Natural killer cell treated with Interleukin-12 subunit alpha and Interleukin-12 subunit beta and Interleukin-15 and Interleukin-18, amount 100 ng/mL, for 72 hours (primary cell): Measurements from ENCODE around the gene CHST13. TPM values are rescaled to one million over a fixed set of nuclear protein-coding genes. Genes with fewer than 3 reads are reported as not detected.
A peak's percentile ranks its signal among the peaks of the same experiment; 100 is the strongest.

ENCODE experiments used
- ATAC-seq, 2 donors: fragments of 150-1000 bp; cut with Tn5 transposase in 1 of 2; sonication (Bioruptor Pico), chemical (Tn5 transposase) in 1 of 2; 2 replicates each; pipeline ENCODE4 v1.10.0; 2021
- DNase-seq: peaks from one replicate; pipeline ENCODE4 v3.0.0; 2022; ENCODE audit warnings: low spot score
- H3K27ac Mint-ChIP-seq, 2 donors: 1 replicate in 1 of 2; 2 replicates in 1 of 2; pipeline ENCODE4 v1.8.0; 2022; ENCODE audit warnings: mixed read lengths in 2 of 2, mild to moderate bottlenecking in 1 of 2, moderate library complexity in 1 of 2
- H3K27me3 Mint-ChIP-seq, 2 donors: 1 replicate in 1 of 2; 2 replicates in 1 of 2; pipeline ENCODE4 v1.8.0; 2022; ENCODE audit warnings: mixed read lengths in 2 of 2
- H3K36me3 Mint-ChIP-seq: one replicate; pipeline ENCODE4 v1.8.0; 2022; ENCODE audit warnings: mixed read lengths
- H3K4me1 Mint-ChIP-seq, 2 donors: 1 replicate in 1 of 2; 2 replicates in 1 of 2; pipeline ENCODE4 v1.8.0; 2022; ENCODE audit warnings: low read depth in 2 of 2, mixed read lengths in 2 of 2, mild to moderate bottlenecking in 1 of 2
- H3K4me3 Mint-ChIP-seq: one replicate; pipeline ENCODE4 v1.8.0; 2022; ENCODE audit warnings: mixed read lengths
- H3K9me3 Mint-ChIP-seq: 2 replicates; pipeline ENCODE4 v1.8.0; 2022; ENCODE audit warnings: mixed read lengths
- total RNA-seq, 2 donors: library from RNA; stranded (reverse); gene quantifications; one replicate each; pipeline ENCODE4 v1.2.3, GENCODE V29; 2022

The CHST13 gene
- total RNA-seq, 2 donors from 2014 or later = 0.98 TPM; not detected in 1

- Mint-ChIP-seq H3K27me3 (peaks cover 8 to 19% of the 10 kb centered on the region in 2 donors), H3K4me1 (no peaks in the 10 kb centered on the region), H3K27ac (no peak overlapping the region), H3K4me3 (no peak overlapping the region), H3K36me3 (peaks cover 8% of the 10 kb centered on the region), H3K9me3 (peaks cover 3% of the 10 kb centered on the region)
- ATAC-seq = peak; percentile 8 to 29
- peak; percentile 26 for DNase-seq
Observed at GRCh38 chr3:126557415-126557745, 33.4 kb downstream of the CHST13 start.

GRCh38 chr3:126557761-126558160, 33.8 kb downstream of the CHST13 start:
- peaks cover 9 to 22% of the 10 kb centered on the region in 2 donors for H3K27me3 Mint-ChIP-seq
- H3K36me3 Mint-ChIP-seq = peaks cover 8% of the 10 kb centered on the region
- no peak overlapping the region for H3K27ac Mint-ChIP-seq
- no peak for DNase-seq
- H3K4me3 Mint-ChIP-seq = no peak overlapping the region
- peak; percentile 3 to 28 for ATAC-seq
- no peaks in the 10 kb centered on the region for H3K4me1 Mint-ChIP-seq
- H3K9me3 Mint-ChIP-seq = peaks cover 3% of the 10 kb centered on the region

- peaks cover 3% of the 10 kb centered on the region for H3K9me3 Mint-ChIP-seq
- H3K4me3 Mint-ChIP-seq = no peak within 1 kb of the TSS
- peak; percentile 35 for DNase-seq
- H3K36me3 Mint-ChIP-seq = peaks cover 8% of the 10 kb centered on the region
- H3K27ac Mint-ChIP-seq = no peak within 1 kb of the TSS
- H3K27me3 Mint-ChIP-seq = peaks cover 10 to 27% of the 10 kb centered on the region in 2 donors
- no peaks in the 10 kb centered on the region for H3K4me1 Mint-ChIP-seq
- peak in 1 of 2 donors; percentile 17 for ATAC-seq
Observed at GRCh38 chr3:126558336-126559071, 34.5 kb downstream of the CHST13 start, which contains the start of gene C3orf22. TSS of gene C3orf22 (minus strand) at chr3:126558932. CDS start at chr3:126553390, 5,542 bp downstream.

DNA sequence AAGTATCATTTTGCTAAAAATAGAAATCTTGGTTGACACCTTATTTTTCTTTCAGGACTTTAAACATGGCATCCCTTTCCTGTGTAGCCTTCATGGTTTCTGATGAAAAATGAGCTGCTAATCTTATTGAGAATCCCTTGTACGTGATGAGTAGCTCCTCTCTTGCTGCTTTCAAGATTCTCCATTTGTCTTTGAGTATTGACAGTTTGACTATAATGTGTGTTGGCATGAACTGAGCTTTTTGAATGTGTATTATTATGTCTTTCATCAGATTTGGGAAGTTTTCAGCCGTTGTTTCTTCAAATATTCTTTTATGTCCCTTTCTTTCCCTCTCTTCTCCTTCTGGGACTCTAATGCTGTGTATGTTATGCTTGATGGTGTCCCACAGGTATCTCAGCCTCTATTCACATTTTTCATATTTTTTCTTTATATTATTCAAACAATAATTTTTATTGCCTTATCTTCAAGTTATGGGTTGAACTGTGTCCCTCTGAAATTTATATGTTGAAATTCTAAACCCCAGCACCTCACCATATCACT, 38.9 kb downstream of the CHST13 start:
- no peak for ATAC-seq

GRCh38 chr3:126567696-126568438, 43.9 kb downstream of the CHST13 start:
- Mint-ChIP-seq H3K4me3 (no peak overlapping the region), H3K9me3 (no peaks in the 10 kb centered on the region), H3K36me3 (no peaks in the 10 kb centered on the region), H3K27me3 (peaks cover 11 to 23% of the 10 kb centered on the region in 2 donors), H3K4me1 (no peaks in the 10 kb centered on the region), H3K27ac (no peak overlapping the region)
- ATAC-seq = no peak
- DNase-seq = peak; percentile 31

More for the DNA sequence above, 38.9 kb downstream of the CHST13 start:
- Mint-ChIP-seq H3K27me3 (peaks cover 15 to 41% of the 10 kb centered on the region in 2 donors), H3K27ac (no peak overlapping the region), H3K4me3 (no peak overlapping the region), H3K9me3 (peaks cover 3% of the 10 kb centered on the region), H3K36me3 (peaks cover 8% of the 10 kb centered on the region), H3K4me1 (no peaks in the 10 kb centered on the region)
- DNase-seq = no peak

DNA sequence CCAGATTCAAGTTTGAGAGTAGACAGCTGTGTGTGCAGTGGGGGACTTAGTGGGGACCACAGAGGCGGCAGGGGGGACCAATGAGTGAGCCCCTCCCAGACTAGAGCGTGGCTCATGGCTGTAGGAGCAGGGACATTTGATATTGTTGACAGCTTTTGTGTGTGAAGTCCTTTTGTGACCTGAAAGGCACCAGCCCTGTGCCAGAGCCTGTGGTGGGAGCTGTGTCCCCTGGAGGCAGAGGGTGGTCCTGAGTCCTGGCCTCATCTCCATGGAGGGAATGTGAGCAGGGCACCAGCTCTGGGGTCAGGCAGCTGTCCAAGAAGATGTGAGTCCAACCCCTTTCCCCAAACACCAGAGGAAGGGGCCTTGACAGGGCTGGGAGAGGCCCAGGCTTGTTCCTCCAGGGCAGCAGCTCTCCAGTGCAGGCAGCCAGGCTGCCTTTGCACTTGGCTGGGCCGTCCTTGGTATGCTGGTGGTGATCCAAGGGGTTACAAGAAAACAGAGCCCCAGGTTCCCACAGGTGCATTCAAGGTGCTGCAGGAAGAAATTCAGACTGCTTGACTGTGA, 44.9 kb downstream of the CHST13 start:
- H3K4me3 Mint-ChIP-seq = no peak overlapping the region
- H3K4me1 Mint-ChIP-seq = no peaks in the 10 kb centered on the region
- peak; percentile 37 for DNase-seq
- peak in 1 of 2 donors; percentile 25 for ATAC-seq
- H3K27ac Mint-ChIP-seq = no peak overlapping the region
- H3K36me3 Mint-ChIP-seq = no peaks in the 10 kb centered on the region
- peaks cover 13 to 26% of the 10 kb centered on the region in 2 donors for H3K27me3 Mint-ChIP-seq
- no peaks in the 10 kb centered on the region for H3K9me3 Mint-ChIP-seq

- Mint-ChIP-seq H3K36me3 (no peaks in the 10 kb centered on the region), H3K9me3 (no peaks in the 10 kb centered on the region), H3K27ac (no peak overlapping the region), H3K27me3 (peaks cover 15 to 26% of the 10 kb centered on the region in 2 donors), H3K4me1 (no peaks in the 10 kb centered on the region), H3K4me3 (no peak overlapping the region)
- ATAC-seq = no peak
- no peak for DNase-seq
Observed at GRCh38 chr3:126569390-126569975, 45.5 kb downstream of the CHST13 start.

DNA sequence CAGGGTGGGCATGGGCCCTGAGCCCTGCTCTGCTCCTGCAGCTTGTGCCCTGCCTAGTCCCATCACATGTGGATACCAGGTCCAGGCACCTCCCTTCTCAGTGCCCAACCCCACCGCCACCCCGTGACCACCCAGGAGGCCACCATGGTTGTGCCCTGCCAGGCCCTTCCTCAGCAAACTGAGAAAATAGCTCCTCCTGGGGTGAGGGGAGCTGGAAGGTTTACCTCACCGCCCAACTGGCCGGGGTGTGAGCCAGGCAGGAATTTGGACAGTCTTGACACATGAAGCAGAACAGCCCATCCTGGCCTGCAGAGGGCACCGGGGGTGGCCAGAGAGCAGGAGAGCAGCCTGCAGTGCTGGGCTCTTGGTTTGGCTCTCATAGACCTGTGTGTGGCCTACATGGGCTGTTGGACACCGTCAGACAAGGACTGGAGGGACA, 46.2 kb downstream of the CHST13 start:
- Mint-ChIP-seq H3K36me3 (no peaks in the 10 kb centered on the region), H3K27me3 (peaks cover 17 to 26% of the 10 kb centered on the region in 2 donors), H3K27ac (no peak overlapping the region), H3K4me1 (no peaks in the 10 kb centered on the region), H3K9me3 (no peaks in the 10 kb centered on the region), H3K4me3 (no peak overlapping the region)
- ATAC-seq (peak in 1 of 2 donors; percentile 51), DNase-seq (no peak)

DNA sequence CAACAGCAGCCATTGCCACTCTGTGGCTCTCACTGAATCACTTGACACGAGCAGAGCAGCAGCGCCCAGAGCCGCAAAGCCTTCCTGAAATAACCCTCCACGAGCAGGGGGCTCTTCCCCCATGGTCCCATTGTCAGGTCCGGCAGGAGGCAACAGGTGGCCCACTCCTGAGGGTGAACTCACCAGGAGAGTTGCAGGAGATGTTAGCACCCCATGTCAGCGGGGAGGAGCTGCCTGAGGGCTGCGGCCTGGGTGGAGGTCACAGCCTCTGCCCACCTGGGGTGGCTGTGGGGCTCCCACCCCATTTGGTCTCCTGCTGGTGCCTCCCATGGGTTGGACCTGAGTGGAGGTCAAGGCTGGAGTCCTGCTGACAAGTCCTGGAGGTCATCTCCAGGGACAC, 47.1 kb downstream of the CHST13 start:
- H3K4me3 Mint-ChIP-seq = no peak overlapping the region
- H3K4me1 Mint-ChIP-seq = no peaks in the 10 kb centered on the region
- H3K27ac Mint-ChIP-seq = no peak overlapping the region
- peak in 1 of 2 donors; percentile 14 for ATAC-seq
- peaks cover 12 to 18% of the 10 kb centered on the region in 2 donors for H3K27me3 Mint-ChIP-seq
- no peaks in the 10 kb centered on the region for H3K9me3 Mint-ChIP-seq
- no peaks in the 10 kb centered on the region for H3K36me3 Mint-ChIP-seq
- no peak for DNase-seq

GRCh38 chr3:126573492-126574117, 49.6 kb downstream of the CHST13 start:
- Mint-ChIP-seq H3K9me3 (no peaks in the 10 kb centered on the region), H3K27me3 (peaks cover 11 to 15% of the 10 kb centered on the region in 2 donors), H3K36me3 (no peaks in the 10 kb centered on the region), H3K27ac (no peak overlapping the region), H3K4me1 (no peaks in the 10 kb centered on the region), H3K4me3 (no peak overlapping the region)
- ATAC-seq (no peak), DNase-seq (no peak)

DNA sequence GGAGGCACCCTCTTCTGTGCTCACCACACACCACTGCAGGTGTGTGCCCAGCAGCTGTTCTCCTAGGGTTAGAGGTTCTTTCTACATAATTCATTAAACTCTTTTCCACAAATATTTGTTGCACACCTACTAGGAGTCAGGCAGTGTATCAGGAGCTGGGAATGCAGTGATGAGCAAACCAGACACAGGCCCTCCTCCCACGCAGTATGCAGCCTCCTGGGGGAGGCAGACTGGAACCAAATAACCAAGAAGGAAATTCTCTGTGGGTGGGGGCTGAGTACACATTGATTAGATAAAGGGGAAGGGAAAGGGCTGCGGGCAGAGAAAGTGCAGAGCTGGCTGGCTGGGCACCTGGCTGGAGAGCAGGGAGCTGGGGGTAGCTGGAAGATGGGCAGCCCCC, 53.3 kb downstream of the CHST13 start:
- Mint-ChIP-seq H3K4me1 (no peaks in the 10 kb centered on the region), H3K27ac (no peak overlapping the region), H3K36me3 (no peaks in the 10 kb centered on the region), H3K4me3 (no peak overlapping the region), H3K27me3 (peaks cover 25 to 39% of the 10 kb centered on the region in 2 donors), H3K9me3 (no peaks in the 10 kb centered on the region)
- ATAC-seq = no peak
- DNase-seq = no peak

DNA sequence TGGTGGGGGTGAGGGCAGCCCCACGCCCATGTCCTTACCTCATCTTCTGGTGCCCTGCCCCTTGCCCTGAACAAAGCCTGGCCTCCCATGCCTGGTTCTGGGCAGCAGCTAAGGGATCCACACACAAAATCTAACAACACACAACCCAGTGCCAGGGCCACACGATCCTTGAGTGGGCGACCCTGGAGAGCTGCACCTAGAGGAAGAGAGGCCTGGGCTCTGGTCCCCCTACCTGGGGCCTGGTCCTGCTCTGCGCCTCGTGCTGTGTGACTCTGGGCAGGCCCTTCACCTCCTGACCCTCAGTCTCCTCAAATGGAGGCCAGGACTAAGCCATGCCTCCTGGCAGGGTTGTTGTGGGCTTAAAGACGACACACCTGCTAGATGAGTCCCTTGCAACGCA, 54.7 kb downstream of the CHST13 start:
- DNase-seq = no peak
- no peak overlapping the region for H3K4me3 Mint-ChIP-seq
- no peak overlapping the region for H3K27ac Mint-ChIP-seq
- no peaks in the 10 kb centered on the region for H3K36me3 Mint-ChIP-seq
- ATAC-seq = peak; percentile 31 to 44
- H3K4me1 Mint-ChIP-seq = no peaks in the 10 kb centered on the region
- no peaks in the 10 kb centered on the region for H3K9me3 Mint-ChIP-seq
- H3K27me3 Mint-ChIP-seq = peaks cover 18 to 31% of the 10 kb centered on the region in 2 donors

- DNase-seq (no peak), ATAC-seq (no peak)
- H3K4me1 Mint-ChIP-seq = no peaks in the 10 kb centered on the region
- no peaks in the 10 kb centered on the region for H3K36me3 Mint-ChIP-seq
- peaks cover 19 to 38% of the 10 kb centered on the region in 2 donors for H3K27me3 Mint-ChIP-seq
- no peaks in the 10 kb centered on the region for H3K9me3 Mint-ChIP-seq
- H3K27ac Mint-ChIP-seq = no peak overlapping the region
- H3K4me3 Mint-ChIP-seq = no peak overlapping the region
Observed at GRCh38 chr3:126580746-126581145, 56.8 kb downstream of the CHST13 start.
